IPS-NIHi7 (cell line): ENCODE results near the gene STX8.

Experiments used
- DNase-seq: peaks from one replicate; pipeline ENCODE4 v3.0.0; 2012; ENCODE audit warnings: mixed read lengths; ENCODE audit errors: extremely low spot score

STX8 gene

DNA sequence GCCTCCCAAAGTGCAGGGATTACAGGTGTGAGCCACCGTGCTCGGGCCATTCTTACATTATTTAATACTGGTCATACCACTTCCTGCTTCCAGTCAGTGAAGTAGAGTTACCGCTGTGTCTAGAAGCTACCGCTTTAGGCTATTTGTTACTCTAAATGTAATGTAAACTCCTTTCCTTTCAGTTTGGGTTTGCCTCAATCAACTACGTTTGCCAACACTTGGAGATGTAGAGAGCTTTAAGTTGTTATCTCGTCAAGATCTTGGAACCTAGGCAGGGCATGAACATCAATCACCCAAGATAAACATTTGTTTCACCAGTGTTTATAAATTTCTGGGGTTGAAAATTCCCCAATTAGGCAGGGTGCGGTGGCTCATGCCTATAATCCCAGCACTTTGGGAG is 275.9 kb downstream of the STX8 start:
- DNase-seq, result no peak

DNA sequence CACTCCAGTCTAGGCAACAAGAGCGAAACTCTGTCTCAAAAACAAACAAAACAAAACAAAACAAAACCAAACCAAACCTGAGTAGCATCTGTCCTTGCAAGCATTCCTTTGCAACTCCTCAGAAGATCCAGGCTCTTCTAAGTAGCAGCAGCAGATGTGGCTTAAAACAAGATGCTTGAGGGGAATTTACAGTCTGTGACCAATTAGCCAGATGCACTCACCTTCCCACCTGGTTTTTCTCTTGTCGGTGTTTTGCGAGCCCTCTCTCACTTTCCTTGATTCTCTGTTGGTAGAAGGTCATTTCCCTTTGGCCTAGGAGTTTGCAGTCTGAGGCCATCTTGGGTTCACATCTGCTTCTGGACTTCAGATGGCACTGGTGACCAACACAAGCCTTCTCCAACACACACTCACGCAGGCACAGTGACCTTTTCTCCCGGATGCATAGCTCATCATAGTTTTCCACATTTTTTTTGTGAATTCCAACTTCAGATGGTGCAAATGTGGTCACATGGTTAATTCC is 276.8 kb downstream of the STX8 start:
- no peak for DNase-seq

GRCh38 chr17:9298135-9298534 is 277.5 kb downstream of the STX8 start:
- DNase-seq, result no peak

- DNase-seq, result no peak
These were observed 280.9 kb downstream of the STX8 start for GRCh38 chr17:9294661-9295210.

DNA sequence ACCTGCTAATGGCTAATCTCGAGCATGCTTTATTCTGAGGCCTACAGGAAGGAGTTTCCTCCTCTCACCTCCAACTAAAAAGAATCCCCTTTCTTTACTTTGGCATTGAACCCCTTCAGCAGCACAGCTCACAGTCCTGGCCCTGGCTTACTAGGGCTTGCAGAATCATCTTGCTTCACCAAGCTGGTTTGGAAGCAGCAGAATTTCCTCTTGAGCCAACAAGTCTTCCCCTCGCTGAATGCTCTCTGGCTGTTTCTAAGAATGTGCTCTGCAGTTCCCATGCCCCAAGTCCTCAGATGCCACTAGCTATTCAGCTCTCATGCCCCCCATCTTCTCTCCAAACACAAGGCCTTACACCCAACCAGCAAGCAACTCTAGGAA is 283.1 kb downstream of the STX8 start:
- no peak for DNase-seq

DNA sequence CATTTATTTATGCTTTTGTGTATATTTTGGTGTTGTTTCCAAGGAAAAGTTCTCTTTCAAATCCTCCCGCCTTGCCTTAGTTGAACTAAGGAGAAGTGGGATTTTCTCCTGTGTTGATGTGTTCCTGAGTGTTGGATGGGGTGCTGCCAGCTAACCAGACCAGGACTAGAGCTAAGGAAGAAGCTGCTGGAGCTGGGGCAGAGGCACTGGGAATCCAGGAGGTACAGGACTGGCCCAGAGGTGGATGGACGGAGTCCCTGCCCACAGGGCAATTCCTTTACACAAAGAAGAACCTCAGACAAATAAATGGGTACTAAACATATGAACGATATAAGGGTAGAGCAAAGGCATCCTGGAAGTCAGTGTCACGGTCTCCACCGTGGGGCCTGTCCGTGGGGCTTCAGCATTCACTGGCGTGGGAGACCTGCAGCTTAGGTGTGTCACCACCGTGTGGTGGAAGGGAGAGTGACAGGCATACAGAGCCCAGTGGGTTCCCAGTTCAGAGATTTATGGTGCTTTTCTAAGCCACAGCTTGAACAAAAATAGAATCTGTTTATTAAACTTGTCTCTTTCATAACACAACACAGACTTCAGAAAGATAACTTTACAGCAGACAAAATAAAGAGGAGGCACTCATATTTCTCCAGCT is 283.6 kb downstream of the STX8 start:
- peak; percentile 69 for DNase-seq

GRCh38 chr17:9290226-9290613 is 285.4 kb downstream of the STX8 start:
- DNase-seq, result no peak

- no peak for DNase-seq
These were observed 288.3 kb downstream of the STX8 start for GRCh38 chr17:9287306-9287705.

- DNase-seq, result no peak
These were observed 289.2 kb downstream of the STX8 start for GRCh38 chr17:9286434-9286833.

DNA sequence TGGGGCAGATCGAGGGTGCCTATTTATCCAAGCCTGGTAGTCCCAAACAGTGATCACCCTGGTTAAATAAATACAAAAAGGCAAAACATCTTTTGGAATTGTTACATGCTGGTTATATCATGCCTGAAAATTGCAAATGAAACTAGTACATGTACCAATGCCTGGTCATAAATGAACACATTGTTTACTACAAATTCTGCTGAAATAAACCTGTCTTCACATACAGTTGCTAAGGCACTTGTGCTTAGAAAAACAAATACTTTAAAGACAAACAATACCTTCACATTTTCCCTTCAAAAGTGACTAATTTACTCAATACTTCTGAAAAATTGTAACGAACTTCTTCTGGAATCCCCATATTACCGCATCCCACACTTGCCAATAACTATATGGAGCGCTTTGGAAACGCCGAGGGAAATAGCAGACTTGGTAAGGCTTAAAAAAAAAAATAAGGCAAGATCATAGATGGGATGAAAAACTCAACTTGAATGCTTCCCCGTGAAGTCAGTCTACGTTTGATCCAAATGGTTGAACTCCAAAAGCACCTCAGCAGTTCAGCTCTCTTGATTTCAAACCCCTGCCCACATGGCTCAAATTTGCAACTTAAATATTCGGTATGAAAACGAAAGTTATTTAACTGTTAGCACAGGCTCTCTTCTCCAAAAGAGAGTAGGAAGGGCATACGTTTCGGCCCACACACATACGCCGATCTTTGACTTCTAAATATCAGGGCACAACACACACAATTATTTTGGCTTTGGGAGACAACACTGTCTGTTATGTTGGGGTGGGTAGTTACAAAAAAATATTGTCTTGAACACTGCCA is 289.8 kb downstream of the STX8 start:
- no peak for DNase-seq

DNA sequence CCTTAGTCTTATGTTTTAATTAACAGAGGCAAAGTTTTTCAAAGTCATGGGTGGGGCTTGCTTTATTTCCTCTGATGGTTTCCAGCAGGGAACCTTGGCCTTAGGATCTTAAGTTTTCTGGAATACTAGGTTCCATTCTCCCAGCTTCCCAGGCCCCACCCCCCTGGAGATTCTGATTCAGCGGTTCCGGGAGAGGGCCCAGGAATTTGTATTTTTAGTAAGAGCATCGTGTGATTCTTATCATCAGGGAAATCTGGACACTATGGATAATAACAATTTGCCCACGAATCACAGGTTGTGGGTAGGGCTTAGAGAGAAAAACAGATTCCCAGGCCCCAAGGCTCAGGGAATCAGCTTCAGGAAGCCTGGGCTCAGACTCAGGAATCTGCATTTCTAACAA is 290.7 kb downstream of the STX8 start:
- no peak for DNase-seq

DNA sequence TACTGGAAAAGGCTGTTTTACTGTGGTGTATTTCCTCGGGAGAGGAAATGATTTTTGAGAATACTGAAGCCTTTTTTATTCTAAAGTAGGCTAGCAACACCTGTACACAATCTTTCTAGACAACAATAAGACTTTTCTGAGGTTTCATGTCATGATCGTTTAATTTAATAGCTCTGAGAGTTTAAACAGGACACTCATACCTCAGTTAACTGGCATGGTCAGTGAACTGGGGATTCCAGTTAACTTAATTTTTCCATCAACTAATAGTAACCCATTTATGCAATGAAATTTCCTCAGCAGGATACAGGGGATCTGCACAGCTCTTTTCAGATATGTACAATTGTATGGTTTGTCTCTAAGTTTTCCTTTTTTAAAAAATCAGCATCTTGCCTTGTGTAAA is 291.7 kb downstream of the STX8 start:
- DNase-seq, result no peak

DNA sequence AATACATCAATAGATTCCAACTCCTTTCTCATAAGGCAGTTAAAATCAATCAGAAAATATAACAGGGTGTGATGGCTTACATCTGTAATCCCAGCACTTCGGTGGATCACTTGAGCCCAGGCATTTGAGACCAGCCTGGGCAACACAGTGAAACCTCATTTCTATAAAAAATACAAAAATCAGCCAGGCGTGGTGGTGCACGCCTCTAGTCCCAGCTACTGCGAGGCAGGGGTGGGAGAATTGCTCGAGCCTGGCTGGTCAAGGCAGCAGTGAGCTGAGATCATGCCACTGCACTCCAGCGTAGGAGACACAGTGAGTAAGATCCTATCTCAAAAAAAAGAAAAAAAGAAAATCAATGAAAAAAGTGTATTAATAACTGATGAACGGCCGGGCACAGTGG is 295.7 kb downstream of the STX8 start:
- DNase-seq, result no peak

DNA sequence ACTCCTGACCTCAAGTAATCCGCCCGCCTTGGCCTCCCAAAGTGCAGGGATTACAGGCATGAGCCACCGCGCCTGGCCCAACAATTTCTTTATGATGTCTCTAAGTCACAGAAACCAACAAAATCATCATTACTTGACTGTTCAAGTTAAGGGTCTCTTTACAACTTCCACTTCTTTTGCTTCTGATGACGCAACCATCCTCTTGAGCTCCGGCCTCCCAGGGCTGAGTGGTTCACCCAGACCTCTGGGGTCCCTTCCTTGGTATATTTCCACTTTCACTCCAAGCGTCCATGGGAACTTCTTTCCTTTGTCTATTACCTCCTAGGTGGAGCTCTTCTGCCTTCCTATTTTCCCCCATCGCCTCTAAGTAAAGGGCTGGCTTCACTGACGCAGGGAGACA is 300.6 kb downstream of the STX8 start:
- no peak for DNase-seq

- no peak for DNase-seq
These were observed 301.9 kb downstream of the STX8 start for GRCh38 chr17:9273428-9274391.

DNA sequence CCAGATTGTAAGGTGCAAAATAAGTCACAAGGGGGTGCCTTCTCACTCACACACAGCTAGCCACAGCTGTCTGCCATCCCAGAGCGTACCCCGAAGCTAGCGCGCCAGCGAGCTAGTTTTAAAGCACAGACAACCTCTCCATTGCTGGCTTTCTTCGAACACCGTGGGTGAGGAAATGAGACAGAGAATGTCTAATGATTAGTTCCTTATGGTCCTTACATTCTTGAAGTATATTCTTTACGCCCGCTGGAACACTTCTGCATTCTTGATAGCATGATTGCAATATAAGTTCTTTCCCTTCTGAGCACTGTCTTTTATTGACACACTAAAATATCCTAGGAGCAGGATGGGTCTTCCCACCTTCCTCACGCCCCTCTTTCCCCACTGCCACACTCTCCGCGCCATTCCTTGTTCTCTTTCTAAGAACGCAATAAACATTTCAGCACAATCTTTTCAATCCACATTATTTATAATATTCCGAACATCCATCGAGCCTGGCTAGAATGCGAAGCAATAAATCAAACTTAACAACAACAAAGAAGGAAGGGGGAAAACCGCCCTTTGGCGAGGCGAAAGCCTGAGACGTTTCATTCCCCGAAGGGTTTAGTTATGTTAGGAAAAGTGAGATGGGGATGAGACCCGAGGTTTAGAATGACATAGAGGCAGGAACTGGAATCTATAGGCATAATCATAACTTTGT is 303.0 kb downstream of the STX8 start:
- DNase-seq, result no peak

GRCh38 chr17:9271989-9272388 is 303.6 kb downstream of the STX8 start:
- DNase-seq, result no peak

DNA sequence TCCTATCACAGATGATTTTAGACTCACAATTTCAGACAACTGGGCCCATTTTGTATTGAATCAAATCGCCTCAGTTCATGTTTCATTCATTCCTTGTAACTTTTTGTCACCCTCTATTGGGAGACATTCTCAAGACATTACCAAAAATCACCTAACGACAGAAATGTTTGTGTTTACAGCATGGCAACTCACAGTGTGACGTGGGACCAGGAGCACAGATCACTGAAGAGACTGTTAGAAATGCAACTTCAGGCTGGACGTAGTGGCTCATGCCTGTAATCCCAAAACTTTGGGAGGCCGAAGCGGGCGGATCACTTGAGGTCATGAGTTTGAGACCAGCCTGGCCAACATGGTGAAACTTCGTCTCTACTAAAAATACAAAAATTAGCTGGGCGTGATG is 304.7 kb downstream of the STX8 start:
- DNase-seq, result no peak

GRCh38 chr17:9269350-9270035 is 306.1 kb downstream of the STX8 start:
- DNase-seq, result no peak

DNA sequence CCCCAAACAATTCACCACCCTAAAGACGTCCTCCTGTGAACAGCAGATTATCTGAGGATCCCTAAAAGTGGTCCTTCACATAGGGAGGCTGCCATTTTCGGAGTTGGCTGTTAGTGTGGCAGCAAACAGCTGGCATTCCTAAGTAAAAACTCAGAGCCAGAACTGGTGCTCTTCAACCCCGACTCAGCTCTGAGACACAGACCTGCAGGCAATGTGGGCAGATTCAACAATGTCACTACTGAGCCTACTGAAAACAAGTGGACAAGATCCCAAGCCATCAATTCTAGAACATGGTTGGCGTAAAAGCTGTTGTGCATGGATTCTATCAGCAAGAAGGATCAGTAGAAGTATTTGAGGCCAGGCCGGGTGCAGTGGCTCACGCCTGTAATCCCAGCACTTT is 307.1 kb downstream of the STX8 start:
- no peak for DNase-seq

DNA sequence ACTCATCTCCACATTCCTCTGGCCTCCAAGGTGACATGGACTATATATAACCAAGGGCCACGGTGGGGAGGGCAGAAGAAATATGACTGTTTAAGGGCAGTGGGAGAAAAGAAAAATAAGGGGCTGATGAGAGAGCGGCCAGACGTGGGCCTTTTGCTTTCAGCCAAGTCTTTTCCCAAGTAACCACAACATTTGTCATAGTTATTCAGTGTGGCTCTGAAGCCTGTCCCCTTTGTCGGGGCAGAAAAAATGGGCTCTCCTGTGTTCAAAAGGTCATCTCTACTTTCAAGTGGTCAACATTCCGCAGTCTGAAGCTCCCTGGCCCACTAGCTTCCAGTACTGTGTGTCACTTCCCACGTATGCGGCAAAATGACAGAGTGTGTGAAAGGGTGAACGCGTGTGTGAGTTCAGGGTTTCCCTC is 308.9 kb downstream of the STX8 start:
- no peak for DNase-seq
